Central memory CD4-positive, alpha-beta T cell (primary cell): ENCODE measurements around the gene FHAD1.

Experiments used
- DNase-seq: peaks from one replicate; pipeline ENCODE4 v3.0.0; 2022

Gene FHAD1

DNA sequence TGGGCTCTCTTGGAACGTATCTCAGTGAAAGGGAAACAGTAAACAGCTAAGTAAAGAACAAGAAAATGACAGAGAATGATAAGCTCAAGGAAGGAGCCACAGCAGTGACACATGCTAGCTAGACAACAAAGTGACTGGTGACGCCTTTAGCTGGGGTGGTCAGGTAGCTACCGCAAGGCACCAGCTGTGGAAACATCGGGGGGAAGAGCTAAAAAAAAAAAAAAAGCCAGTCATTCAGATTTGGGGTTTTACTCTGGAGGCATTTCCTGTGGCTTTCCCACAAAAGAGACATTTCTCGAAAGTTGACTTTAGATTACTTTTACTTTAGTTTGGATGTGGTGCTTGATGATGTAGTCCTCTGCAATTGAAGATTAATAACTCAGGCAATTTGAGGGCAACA, 2.1 kb downstream of the FHAD1 start:
- peak; percentile 61 for DNase-seq

DNA sequence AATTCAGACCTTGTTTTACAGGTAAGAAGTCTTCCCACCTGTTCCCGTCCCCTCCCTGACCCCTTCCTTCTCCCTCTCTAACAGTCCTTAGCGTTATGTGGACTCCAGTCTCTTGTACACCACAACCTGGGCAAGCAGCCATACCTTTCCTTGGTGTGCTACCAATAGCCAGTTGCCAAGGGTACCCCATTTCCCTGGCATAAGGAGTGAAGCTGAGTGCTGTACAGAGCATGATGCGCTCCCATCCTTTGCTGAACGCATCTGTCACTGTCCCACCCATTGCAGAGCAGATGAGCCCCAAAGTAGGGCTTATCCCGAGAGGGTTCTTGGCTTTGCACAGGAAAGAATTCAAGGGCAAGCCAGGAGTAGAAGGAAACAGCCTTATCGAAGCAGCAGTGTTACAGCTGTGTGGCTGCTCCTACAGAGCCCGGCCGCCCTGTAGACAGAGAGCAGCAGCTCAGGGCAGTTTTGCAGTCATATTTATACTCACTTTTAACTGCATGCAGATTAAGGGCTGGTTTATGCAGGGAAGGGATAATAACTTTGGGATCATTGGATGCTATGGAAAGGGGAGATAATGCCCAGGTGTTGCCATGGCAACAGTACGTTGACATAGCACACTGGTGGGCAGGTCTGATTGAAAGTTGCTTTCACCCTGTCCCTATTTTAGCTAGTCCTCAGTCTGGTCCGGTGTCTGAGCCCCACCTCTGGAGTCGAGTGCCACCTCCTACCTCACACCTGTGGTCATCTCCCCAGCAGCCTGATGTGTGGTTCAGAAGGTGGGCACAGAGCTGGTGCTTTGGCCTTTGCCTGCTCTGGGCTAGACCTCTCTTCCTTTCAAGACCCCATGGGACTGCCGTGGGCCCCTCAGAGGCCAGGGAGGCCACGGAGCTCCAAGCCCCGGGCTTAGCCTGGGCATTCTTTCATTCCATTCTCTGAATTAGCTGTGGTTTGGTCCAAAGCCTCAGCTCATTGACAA, 5.1 kb downstream of the FHAD1 start:
- no peak for DNase-seq

DNA sequence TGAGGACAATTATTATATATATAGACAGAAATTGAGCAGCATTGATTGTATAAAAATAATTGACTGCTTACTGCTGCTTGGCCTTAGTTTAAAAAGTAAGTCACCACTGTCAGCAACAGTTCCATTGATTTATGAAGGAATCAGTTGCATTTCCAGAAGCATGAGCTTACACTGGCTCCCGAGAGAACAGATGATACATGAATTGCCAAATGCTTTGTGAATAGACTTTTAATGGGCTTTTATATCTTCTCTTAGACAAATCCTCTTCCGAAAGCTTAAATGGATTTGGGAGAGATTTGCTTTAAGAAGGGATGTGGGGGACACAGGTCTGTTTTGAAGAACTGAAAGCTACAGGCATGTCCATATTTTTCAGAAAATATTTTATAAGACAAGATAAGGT, 7.5 kb downstream of the FHAD1 start:
- DNase-seq: no peak

GRCh38 chr1:15255582-15256149, 8.6 kb downstream of the FHAD1 start:
- no peak for DNase-seq

DNA sequence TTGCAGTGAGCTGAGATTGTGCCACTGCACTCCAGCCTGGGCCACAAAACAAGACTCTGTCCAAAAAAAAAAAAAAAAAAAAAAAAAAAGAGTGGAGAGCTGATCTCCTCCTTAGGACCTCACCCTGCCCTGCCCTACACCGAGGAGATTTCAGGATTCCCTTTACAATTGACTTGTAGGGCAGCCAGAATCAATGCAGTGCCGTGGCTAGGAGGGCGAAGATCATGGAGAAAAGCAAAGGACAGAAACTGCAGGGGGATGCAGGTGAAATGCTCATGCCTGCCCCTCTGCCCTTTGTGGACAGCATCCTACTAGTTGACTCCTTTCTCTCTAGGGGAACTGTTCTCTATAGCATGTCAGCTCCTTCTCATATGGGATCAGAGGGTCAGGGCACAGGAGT, 9.6 kb downstream of the FHAD1 start:
- DNase-seq: no peak

DNA sequence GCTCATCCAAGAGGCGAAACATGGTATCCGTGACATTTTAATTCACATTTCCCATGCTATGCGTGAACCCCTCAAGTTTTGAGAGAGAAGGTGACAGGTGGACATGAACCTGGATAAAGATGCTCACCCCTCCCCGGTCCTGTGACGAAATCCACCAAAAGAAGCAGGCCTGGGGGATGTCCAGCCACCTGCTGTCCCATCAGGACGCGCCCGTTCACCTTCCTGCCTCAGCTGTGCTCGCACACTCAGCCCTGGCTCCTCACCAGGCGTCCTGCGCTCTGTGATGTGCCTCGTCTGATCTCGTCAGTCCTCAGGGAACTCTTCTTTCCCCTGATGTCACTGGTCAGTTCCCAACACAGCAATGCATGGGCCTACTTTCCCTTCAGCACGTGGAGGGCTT, 10.3 kb downstream of the FHAD1 start:
- DNase-seq: no peak

DNA sequence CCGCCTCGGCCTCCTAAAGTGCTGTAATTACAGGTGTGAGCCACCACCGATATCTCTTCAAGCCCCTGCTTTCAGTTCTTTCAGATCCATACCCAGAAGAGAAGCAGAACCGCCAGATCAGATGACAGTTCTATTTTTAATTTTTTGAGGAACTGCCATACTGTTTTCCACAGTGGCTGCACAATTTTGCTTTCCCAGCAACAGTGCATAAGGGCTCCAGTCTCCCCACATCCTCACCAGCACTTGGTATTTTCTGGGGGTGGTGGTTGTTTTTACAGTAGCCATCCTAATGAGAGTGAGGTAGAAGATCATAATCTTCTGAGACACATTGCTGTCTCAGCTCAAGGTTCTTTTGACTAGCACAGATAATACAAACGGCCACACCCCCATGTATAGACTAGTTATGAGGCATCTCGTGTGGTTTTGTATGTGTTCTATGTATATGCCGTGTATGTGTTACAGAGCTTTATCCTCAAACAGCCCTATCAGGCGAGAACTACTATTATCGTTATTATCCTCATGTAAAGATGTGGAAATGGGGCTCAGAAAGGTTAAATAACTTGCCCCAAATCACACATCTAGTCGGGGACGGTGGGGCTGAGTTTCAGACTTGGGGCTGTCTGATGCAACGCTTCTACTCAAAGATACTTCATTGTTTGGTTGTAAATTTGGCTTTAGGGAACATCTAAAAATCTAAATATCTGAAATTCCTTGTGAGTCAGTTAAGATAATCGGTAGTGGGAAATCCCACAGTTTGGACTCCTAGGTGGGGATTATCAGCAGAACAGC, 12.0 kb downstream of the FHAD1 start:
- DNase-seq: no peak

DNA sequence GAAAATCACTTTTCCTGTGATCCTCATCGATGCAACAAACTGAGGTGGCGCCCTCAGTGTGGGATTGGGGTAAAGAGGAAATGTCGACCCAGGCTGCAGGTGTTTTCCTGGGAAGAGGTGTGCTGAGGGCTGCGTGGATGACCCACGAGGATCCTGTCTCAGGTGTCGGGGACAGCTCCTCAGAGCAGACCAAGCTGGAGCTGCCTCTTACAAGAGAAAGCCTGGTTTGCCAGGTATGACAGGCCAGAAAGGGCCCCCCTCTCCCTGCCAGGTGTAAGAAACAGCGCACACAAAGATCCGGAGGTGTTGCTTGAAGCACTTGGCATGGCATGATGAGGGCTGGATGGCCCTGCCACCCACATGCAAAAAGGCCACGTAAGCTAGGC, 12.6 kb downstream of the FHAD1 start:
- no peak for DNase-seq

DNA sequence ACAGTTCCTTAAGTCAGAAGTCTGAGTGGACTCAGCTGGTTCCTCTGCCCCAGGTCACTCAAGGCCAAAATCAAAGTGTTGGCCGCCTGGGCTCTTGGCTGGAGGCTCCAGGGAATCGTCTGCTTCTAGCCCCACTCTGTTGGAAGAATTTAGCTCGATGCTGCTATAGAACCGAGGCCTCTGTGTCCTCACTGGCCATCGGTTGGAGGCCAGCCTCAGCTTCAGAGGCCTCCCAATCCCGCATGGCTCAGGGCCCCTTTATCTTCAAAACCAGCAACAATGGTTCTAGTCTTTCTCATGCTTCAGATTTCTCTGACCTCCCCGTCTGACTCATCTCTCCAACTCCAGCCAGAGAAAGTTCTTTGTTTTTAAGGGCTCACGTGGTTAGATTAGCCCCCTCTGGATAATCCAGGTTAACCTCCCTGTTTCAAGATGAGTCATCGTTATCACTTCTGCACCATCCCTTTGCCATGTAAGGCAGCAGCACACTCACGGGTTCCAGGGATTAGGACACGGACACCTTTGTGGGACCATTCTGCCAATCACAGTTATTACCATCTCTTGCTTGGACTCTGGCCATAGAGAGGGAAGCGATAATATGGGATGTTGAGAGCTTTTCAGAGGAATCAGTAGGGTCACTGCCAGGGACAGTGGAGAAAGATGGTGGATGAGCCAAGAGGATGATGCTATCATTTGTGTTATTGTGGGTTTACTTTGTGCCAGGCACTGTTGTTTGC, 13.6 kb downstream of the FHAD1 start:
- no peak for DNase-seq

GRCh38 chr1:15261155-15262002, 14.4 kb downstream of the FHAD1 start:
- DNase-seq: no peak

DNA sequence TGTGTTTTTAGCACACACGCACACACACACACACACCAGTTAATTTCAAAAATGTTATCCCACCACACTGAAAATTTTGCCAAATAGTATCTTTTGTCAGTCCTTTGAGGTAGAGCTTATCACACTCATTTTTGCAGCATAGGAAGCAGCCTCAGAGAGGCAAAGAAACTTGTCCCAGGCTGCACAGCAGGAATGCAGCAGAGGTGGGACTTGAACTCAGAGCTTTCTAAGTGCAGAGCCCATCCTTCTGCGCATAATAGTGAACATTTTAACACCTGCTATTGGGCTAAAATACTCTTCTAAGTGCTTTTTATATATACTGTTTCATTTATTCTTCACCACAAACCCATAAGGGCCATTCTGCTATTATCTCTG, 15.0 kb downstream of the FHAD1 start:
- DNase-seq: no peak

DNA sequence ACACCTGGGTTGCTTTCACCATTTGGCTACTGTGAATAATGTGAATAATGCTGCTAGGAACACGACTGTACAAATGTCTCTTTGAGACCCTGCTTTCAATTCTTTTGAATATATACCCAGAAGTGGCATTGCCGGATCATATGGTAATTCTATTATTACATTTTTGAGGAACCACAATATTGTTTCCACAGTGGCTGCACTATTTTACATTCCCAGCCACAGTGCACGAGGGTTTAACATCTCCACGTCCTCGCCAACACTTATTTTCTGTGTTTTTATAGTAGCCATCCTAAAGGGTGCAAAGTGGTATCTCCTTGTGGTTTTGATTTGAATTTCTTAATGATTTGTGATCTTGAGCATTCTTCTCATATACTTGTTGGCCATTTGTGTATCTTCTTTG, 15.7 kb downstream of the FHAD1 start:
- no peak for DNase-seq

DNA sequence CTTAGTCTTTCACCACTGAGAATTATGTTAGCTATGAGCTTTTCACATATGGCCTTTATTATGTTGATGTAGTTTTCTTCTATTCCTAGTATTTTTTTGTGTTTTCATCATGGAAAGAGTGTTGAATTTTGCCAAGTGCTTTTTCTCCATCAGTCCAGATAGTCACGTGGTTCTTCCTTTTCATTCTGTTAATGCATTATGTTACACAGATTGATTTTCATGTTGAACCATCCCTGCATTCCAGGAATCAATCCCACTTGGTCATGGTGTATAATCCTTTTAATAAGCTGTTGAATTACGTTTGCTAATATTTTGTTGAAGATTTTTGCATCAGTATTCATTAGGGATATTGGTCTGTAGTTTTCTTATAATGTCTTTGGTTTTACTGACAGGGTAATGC, 17.7 kb downstream of the FHAD1 start:
- DNase-seq: no peak

DNA sequence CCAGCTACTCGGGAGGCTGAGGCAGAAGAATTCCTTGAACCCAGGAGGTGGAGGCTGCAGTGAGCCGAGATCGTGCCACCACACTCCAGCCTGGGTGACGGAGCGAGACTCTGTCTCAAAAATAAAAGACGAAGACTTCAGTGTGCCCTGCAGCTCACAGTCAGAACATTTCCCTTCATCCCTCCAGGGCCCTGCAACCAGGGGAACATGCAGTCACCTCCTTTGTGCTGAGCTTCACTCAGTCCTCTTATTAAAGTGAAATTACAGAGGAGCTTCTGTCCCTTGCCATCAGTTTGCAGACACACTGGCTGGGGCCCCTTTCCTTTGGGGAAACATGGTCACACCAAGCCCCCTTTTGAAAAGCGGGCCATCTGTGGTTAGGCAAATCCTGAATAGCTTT, 24.2 kb downstream of the FHAD1 start:
- no peak for DNase-seq

DNA sequence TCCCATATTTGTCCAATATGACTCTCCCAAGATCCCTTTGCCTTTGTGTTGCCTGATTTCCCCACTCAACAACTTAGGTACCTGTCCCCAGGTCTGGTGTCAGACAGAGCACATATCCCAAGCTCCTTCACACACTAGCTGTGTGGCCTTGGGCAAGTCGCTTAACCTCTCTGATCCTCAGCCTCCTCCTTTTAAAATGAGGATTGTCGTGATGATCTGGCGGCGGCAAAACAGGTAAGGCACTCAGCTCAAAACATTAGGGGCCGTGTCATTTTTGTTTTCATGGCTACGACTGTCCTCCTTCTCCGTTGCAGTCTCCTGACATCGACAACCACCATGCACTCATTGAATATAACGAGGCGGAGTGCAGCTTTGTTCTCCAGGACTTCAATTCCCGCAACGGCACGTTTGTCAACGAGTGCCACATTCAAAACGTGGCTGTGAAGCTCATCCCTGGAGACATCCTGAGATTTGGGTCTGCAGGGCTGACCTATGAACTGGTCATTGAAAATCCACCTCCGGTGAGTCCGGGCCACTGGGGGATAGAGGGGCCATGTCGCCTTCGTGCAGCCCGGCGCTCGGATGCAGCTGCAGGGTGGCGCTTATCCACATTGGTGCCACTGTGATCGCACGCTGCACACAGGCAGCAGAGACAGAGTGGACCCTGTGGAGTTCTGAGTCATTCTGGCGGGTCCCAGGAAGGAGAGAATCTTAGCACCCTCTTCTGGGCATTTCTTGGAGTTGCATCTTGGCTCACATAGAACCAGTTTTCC, 25.2 kb downstream of the FHAD1 start:
- DNase-seq: no peak

DNA sequence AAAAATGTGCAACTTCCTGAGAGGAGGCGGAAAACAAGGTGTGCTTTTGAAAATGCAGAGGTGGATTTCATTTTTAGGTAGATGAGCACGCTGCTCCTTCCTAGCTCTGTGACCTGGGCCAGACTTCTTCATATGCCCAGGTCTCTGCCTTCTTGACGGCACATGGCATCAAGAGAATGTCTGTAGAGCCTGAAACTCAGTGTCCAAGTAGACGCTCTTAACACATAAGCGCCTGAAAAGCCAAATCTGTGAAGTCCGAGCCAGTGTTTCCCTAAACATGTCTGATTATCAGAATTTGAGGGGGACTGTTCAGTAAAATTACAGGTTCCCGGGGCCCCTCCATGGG, 25.7 kb downstream of the FHAD1 start:
- no peak for DNase-seq

DNA sequence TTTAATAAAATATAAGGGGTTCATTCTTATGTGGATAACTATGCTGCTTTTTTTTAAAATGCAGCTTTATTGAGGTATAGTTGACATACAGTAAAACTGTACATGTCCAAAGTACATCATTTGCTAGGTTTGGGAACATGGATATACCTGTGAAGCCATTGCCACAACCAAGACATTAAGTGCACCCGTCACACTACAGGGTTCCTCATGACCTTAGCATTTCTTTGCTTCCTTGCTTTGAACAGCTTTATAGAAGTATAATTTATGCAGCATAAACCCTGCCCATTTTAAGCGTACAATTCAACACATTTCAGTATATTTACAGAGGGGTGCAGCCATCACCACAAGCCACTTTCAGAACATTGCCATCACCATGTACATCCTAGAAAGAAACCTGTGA, 26.3 kb downstream of the FHAD1 start:
- DNase-seq: no peak

- no peak for DNase-seq
Measured at GRCh38 chr1:15275921-15276683, 29.1 kb downstream of the FHAD1 start.

GRCh38 chr1:15276691-15277446, 29.8 kb downstream of the FHAD1 start:
- no peak for DNase-seq

DNA sequence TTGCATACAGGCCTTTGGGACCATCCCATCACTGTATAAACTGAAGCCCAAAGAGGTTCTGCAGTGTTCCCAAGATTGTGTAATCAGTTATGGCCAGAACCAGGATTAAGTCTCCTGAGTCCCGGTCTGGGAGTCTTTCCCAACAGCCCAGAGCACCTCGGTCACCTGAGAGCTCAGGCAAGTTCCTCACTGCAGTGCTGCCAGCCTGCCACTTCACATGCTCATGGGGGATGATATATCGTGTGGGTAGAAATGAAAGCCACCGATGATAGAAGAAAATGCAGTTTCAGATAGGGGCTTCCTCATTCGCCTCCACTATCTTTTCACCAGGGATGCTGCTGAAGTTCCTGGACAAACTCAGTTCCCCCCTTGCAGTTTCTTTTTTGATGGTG, 30.4 kb downstream of the FHAD1 start:
- no peak for DNase-seq
